KMS-11 (cell line): ENCODE results near the gene ZSWIM8.

ENCODE experiments used
- H2AFZ ChIP-seq: fragments of 200-600 bp; sonication (generic); 2 replicates; pipeline ENCODE4 v1.6.1; 2016; ENCODE audit warnings: antibody characterized with exemption, mixed run types, low read depth
- H3K27ac ChIP-seq: fragments of 200-600 bp; sonication (generic); 2 replicates; pipeline ENCODE4 v1.6.1; 2016; ENCODE audit warnings: mild to moderate bottlenecking, mixed run types
- H3K27me3 ChIP-seq: fragments of 200-600 bp; sonication (generic); 2 replicates; pipeline ENCODE4 v1.6.1; 2017; ENCODE audit warnings: mild to moderate bottlenecking, low read depth, mixed run types, moderate library complexity; ENCODE audit not compliant: insufficient read depth
- H3K36me3 ChIP-seq: fragments of 200-600 bp; sonication (generic); 2 replicates; pipeline ENCODE4 v1.6.1; 2017; ENCODE audit warnings: mild to moderate bottlenecking, mixed run types; ENCODE audit not compliant: insufficient read depth
- H3K4me1 ChIP-seq: fragments of 200-600 bp; sonication (generic); 2 replicates; pipeline ENCODE4 v1.6.1; 2016; ENCODE audit warnings: mild to moderate bottlenecking, low read depth, mixed run types; ENCODE audit not compliant: poor library complexity, severe bottlenecking
- H3K4me2 ChIP-seq: fragments of 200-600 bp; sonication (generic); 2 replicates; pipeline ENCODE4 v1.7.0; 2016; ENCODE audit warnings: mild to moderate bottlenecking, mixed run types
- H3K4me3 ChIP-seq: fragments of 200-600 bp; sonication (generic); IDR thresholded peaks from 2 replicates; pipeline ENCODE4 v1.6.1; 2017; ENCODE audit warnings: low read depth, low read length, mixed read lengths; ENCODE audit not compliant: insufficient read depth
- H3K79me2 ChIP-seq: fragments of 200-600 bp; sonication (generic); 2 replicates; pipeline ENCODE4 v1.6.1; 2016; ENCODE audit warnings: low read depth, mixed run types; ENCODE audit not compliant: insufficient read depth
- H3K9ac ChIP-seq: fragments of 200-600 bp; sonication (generic); 2 replicates; pipeline ENCODE4 v1.6.1; 2016; ENCODE audit warnings: mild to moderate bottlenecking, mixed run types
- H4K20me1 ChIP-seq: fragments of 200-600 bp; sonication (generic); 2 replicates; pipeline ENCODE4 v1.6.1; 2016; ENCODE audit warnings: mild to moderate bottlenecking, mixed run types; ENCODE audit not compliant: insufficient read depth
- CTCF ChIP-seq: fragments of 200-600 bp; sonication (generic); conservative IDR thresholded peaks from 2 replicates; pipeline ENCODE4 v1.6.1; 2017; ENCODE audit warnings: low read depth, mild to moderate bottlenecking, antibody characterized with exemption, low read length, moderate library complexity, mixed read lengths

ZSWIM8 gene

GRCh38 chr10:73756183-73756582 is 29.2 kb upstream of the ZSWIM8 start:
- Histone ChIP-seq H3K79me2 (peaks cover 10% of the 10 kb centered on the region; the same call in 1 of the 2 replicates), H4K20me1 (no peaks in the 10 kb centered on the region), H3K4me2 (no peak overlapping the region), H3K9ac (no peak overlapping the region), H3K36me3 (no peaks in the 10 kb centered on the region), H3K27me3 (no peaks in the 10 kb centered on the region), H3K4me3 (no peak overlapping the region), H3K4me1 (peaks cover 54% of the 10 kb centered on the region), H2AFZ (no peak overlapping the region), H3K27ac (no peak overlapping the region)
- TF ChIP-seq CTCF: no peak

DNA sequence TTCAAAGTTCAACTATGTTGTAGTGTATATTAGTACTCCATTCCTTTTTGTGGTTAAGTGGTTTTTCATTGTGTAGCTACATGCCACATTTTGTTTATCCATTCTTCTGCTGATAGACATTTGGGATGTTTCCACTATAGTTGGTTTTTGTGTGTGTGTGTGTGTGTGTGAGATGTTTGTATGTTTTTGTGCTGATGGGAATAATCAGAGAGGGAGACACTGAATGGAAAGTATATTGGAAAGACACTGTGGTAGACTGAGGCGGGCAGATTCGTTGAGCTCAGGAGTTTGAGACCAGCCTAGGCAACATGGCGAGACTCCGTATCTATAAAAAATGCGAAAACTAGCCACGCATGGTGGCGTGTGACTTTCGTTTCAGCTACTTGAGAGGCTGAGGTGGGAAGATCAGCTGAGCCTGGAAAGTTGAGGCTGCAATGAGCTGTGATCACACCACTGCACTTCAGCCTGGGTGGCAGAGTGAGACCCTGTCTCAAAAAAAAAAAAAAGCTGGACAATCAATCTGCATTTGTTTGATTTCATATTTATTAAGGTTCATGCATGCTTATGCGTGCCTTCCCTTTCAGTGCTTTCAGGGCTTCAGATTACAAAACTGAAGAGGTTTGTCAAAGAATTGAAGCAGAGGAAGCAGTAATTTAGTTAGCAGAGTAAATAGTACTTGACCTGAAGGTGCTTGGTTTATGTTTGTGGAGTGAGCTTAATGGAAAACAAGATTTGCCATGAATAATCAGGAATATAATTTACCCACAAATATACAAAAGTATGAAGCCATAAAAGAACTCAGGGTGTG is 26.5 kb upstream of the ZSWIM8 start:
- peaks cover 35% of the 10 kb centered on the region for H3K4me1 ChIP-seq
- H3K36me3 ChIP-seq: peaks cover 6% of the 10 kb centered on the region; the same call in 1 of the 2 replicates
- TF ChIP-seq CTCF: no peak
- H3K9ac ChIP-seq: no peak overlapping the region; the same call in 1 of the 2 replicates
- H3K79me2 ChIP-seq: peaks cover 10% of the 10 kb centered on the region; the same call in 1 of the 2 replicates
- H2AFZ ChIP-seq: no peak overlapping the region
- no peaks in the 10 kb centered on the region for H3K27me3 ChIP-seq
- H4K20me1 ChIP-seq: no peaks in the 10 kb centered on the region
- peak overlapping the region; percentile 36; the same call in 1 of the 2 replicates for H3K4me2 ChIP-seq
- peak overlapping the region; percentile 56; the same call in 1 of the 2 replicates for H3K27ac ChIP-seq
- no peak overlapping the region for H3K4me3 ChIP-seq

GRCh38 chr10:73759512-73760115 is 25.8 kb upstream of the ZSWIM8 start:
- peaks cover 10% of the 10 kb centered on the region; the same call in 1 of the 2 replicates for H3K79me2 ChIP-seq
- TF ChIP-seq CTCF: no peak
- H3K36me3 ChIP-seq: peaks cover 6% of the 10 kb centered on the region; the same call in 1 of the 2 replicates
- H3K4me3 ChIP-seq: no peak overlapping the region
- H3K27me3 ChIP-seq: no peaks in the 10 kb centered on the region
- peak overlapping the region; percentile 56; the same call in 1 of the 2 replicates for H3K27ac ChIP-seq
- no peak overlapping the region for H2AFZ ChIP-seq
- peaks cover 35% of the 10 kb centered on the region for H3K4me1 ChIP-seq
- H3K9ac ChIP-seq: no peak overlapping the region; the same call in 1 of the 2 replicates
- H4K20me1 ChIP-seq: no peaks in the 10 kb centered on the region
- H3K4me2 ChIP-seq: peak overlapping the region; percentile 36; the same call in 1 of the 2 replicates

GRCh38 chr10:73761781-73762180 is 23.6 kb upstream of the ZSWIM8 start:
- Histone ChIP-seq H4K20me1 (no peaks in the 10 kb centered on the region), H3K9ac (no peak overlapping the region), H2AFZ (no peak overlapping the region), H3K4me3 (no peak overlapping the region), H3K4me2 (no peak overlapping the region), H3K79me2 (peaks cover 10% of the 10 kb centered on the region; the same call in 1 of the 2 replicates), H3K27me3 (no peaks in the 10 kb centered on the region), H3K27ac (no peak overlapping the region), H3K36me3 (peaks cover 6% of the 10 kb centered on the region; the same call in 1 of the 2 replicates), H3K4me1 (peaks cover 35% of the 10 kb centered on the region)
- no peak for TF ChIP-seq CTCF
